Endothelial cell (in vitro differentiated cells): ENCODE results near the gene DIP2C. TPM values are rescaled to one million over a fixed set of nuclear protein-coding genes. Genes with fewer than 3 reads are reported as not detected.
"Not testable (repeated sequence)": the region's sequence is repeated elsewhere in the genome, so short reads cannot be mapped to it uniquely, and the experiment has no call there.

Source experiments
- DNase-seq: peaks from one replicate; pipeline ENCODE4 v3.0.0; 2021; ENCODE audit warnings: low spot score
- H3K27ac Mint-ChIP-seq: one replicate; pipeline ENCODE4 v1.8.0; 2021; ENCODE audit warnings: mixed read lengths, inconsistent platforms; ENCODE audit not compliant: unreplicated experiment
- H3K27me3 Mint-ChIP-seq: one replicate; pipeline ENCODE4 v1.8.0; 2021; ENCODE audit warnings: mild to moderate bottlenecking, moderate library complexity, mixed read lengths, inconsistent platforms; ENCODE audit not compliant: unreplicated experiment
- H3K36me3 Mint-ChIP-seq: one replicate; pipeline ENCODE4 v1.8.0; 2021; ENCODE audit warnings: mild to moderate bottlenecking, low read depth, mixed read lengths, inconsistent platforms; ENCODE audit not compliant: unreplicated experiment
- H3K4me1 Mint-ChIP-seq: one replicate; pipeline ENCODE4 v1.8.0; 2021; ENCODE audit warnings: mild to moderate bottlenecking, mixed read lengths, inconsistent platforms; ENCODE audit not compliant: unreplicated experiment
- H3K4me3 Mint-ChIP-seq: one replicate; pipeline ENCODE4 v1.8.0; 2021; ENCODE audit warnings: mild to moderate bottlenecking, mixed read lengths, inconsistent platforms; ENCODE audit not compliant: unreplicated experiment
- H3K9me3 Mint-ChIP-seq: one replicate; pipeline ENCODE4 v1.8.0; 2021; ENCODE audit warnings: mixed read lengths, inconsistent platforms; ENCODE audit not compliant: unreplicated experiment
- CTCF ChIP-seq: fragments of 200-600 bp; sonication (generic); IDR thresholded peaks from one replicate; pipeline ENCODE4 v1.5.0; 2021; ENCODE audit warnings: antibody characterized with exemption; ENCODE audit not compliant: unreplicated experiment
- total RNA-seq: library from RNA; stranded (reverse); fragmentation: NEBNext Ultra II Directional; extraction: Animal tissue kit (Norgen Biotek cat#: 25700); gene quantifications from one replicate; pipeline ENCODE4 v1.2.1, GENCODE V29; 2021; ENCODE audit not compliant: unreplicated experiment

The DIP2C gene
- total RNA-seq, 1 donor from 2014 or later, result 13.1 TPM

- H3K9me3 Mint-ChIP-seq, result peaks cover 14% of the 10 kb centered on the region
- no peak for DNase-seq
- peaks cover 21% of the 10 kb centered on the region for H3K27me3 Mint-ChIP-seq
- H3K4me1 Mint-ChIP-seq, result peaks cover 12% of the 10 kb centered on the region
- peaks cover 24% of the 10 kb centered on the region for H3K36me3 Mint-ChIP-seq
- no peak for TF ChIP-seq CTCF
- H3K27ac Mint-ChIP-seq, result no peak overlapping the region
- H3K4me3 Mint-ChIP-seq, result no peak overlapping the region
These were observed 209.0 kb downstream of the DIP2C start for GRCh38 chr10:480498-480927.

GRCh38 chr10:479706-480497 lies 209.6 kb downstream of the DIP2C start:
- DNase-seq, result not testable (repeated sequence)

GRCh38 chr10:478471-479245 lies 210.8 kb downstream of the DIP2C start:
- no peak for TF ChIP-seq CTCF
- Mint-ChIP-seq H3K4me1 (peaks cover 7% of the 10 kb centered on the region), H3K27me3 (peaks cover 18% of the 10 kb centered on the region), H3K4me3 (peak overlapping the region; percentile 70), H3K36me3 (peaks cover 34% of the 10 kb centered on the region), H3K9me3 (peaks cover 14% of the 10 kb centered on the region), H3K27ac (peak overlapping the region; percentile 87)
- no peak for DNase-seq

More at GRCh38 chr10:479706-480497, 209.6 kb downstream of the DIP2C start:
- not testable (repeated sequence) for H3K4me1 Mint-ChIP-seq, H3K4me3 Mint-ChIP-seq, H3K27ac Mint-ChIP-seq
- Mint-ChIP-seq H3K9me3 (peaks cover 14% of the 10 kb centered on the region), H3K27me3 (peaks cover 18% of the 10 kb centered on the region), H3K36me3 (peaks cover 26% of the 10 kb centered on the region)

- Mint-ChIP-seq H3K27me3 (peaks cover 20% of the 10 kb centered on the region), H3K27ac (peak overlapping the region; percentile 81), H3K4me1 (peaks cover 9% of the 10 kb centered on the region), H3K36me3 (peaks cover 34% of the 10 kb centered on the region), H3K9me3 (peaks cover 14% of the 10 kb centered on the region), H3K4me3 (peak overlapping the region; percentile 62)
- TF ChIP-seq CTCF, result no peak
- no peak for DNase-seq
These were observed 211.8 kb downstream of the DIP2C start for GRCh38 chr10:477620-478019.

- no peak overlapping the region for H3K4me3 Mint-ChIP-seq
- no peak for TF ChIP-seq CTCF
- peaks cover 34% of the 10 kb centered on the region for H3K36me3 Mint-ChIP-seq
- DNase-seq, result no peak
- peaks cover 14% of the 10 kb centered on the region for H3K9me3 Mint-ChIP-seq
- peaks cover 15% of the 10 kb centered on the region for H3K4me1 Mint-ChIP-seq
- H3K27me3 Mint-ChIP-seq, result peaks cover 20% of the 10 kb centered on the region
- H3K27ac Mint-ChIP-seq, result no peak overlapping the region
These were observed 213.1 kb downstream of the DIP2C start for GRCh38 chr10:476455-476780.
